Muscle of arm (tissue), 12 donors: Measurements from ENCODE around the gene MYH7B. TPM values are rescaled to one million over a fixed set of nuclear protein-coding genes. Genes with fewer than 3 reads are reported as not detected.

Experiments used
- DNase-seq: peaks from one replicate; pipeline ENCODE4 v3.0.0-alpha.2; 2013
- polyA plus RNA-seq, 12 donors: library from polyadenylated mRNA; unstranded; fragments of 120-200 nt; gene quantifications; one replicate each; pipeline ENCODE4 v1.2.1, GENCODE V29; 2013; ENCODE audit not compliant: insufficient read length in 12 of 12

The MYH7B gene
- polyA plus RNA-seq, 12 donors, result 56.9 to 480 (median 92.0) TPM

DNA sequence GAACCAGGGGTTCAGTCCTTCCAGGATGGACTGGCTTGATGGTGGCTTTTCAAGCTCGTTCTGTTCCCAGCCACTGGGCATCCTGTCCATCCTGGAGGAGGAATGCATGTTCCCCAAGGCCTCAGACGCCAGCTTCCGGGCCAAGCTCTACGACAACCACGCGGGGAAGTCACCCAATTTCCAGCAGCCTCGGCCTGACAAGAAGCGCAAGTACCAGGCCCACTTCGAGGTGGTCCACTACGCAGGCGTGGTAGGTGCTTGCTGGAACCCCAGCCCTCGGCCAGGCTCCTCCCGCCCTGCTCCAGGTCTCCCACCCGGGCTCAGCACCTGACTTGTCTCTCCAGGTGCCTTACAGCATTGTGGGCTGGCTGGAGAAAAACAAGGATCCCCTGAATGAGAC is 34.0 kb downstream of the MYH7B start:
- DNase-seq, result no peak

DNA sequence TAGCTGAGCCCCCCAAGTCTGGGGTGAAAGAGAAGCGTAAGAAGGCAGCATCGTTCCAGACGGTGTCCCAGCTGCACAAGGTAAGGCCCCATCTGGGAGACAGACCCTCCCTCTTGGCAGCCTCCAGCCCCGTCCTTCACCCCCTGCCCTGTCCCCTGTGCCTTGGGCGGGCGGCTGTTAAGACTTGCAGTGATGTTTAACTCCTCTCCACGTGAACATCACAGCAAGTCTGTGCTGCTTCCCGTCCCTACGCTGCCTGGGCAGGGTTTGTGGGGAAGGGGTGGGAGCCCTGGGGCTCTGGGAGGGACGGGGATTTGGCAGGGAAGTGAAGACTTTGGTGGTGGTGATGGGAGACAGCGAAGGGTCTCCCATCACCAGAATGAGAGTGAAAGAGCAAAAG is 34.6 kb downstream of the MYH7B start:
- no peak for DNase-seq

DNA sequence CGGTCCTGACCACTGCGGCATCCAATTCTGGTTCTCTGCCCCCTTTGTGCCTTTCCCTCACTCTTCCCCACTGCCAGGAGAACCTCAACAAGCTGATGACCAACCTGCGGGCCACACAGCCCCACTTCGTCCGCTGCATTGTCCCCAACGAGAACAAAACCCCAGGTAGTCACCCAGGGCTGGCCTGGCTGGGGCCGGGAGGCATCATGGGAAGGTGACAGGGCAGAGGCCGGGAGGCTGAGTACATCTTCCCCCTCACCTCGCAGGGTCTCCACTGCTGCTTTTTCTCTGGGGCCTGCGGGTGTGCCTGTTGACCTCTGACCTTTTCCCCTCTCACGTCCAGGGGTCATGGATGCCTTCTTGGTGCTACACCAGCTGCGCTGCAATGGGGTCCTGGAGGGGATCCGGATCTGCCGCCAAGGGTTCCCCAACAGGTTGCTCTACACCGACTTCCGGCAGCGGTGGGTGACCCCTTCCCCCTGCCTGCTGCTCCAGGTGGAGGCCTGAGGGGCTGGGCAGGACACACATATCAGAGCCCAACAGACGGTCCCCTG is 35.1 kb downstream of the MYH7B start:
- DNase-seq, result no peak

GRCh38 chr20:34992751-34993417 is 37.2 kb downstream of the MYH7B start:
- DNase-seq, result no peak

- DNase-seq, result no peak
These were observed 38.4 kb downstream of the MYH7B start for GRCh38 chr20:34993941-34994508.

DNA sequence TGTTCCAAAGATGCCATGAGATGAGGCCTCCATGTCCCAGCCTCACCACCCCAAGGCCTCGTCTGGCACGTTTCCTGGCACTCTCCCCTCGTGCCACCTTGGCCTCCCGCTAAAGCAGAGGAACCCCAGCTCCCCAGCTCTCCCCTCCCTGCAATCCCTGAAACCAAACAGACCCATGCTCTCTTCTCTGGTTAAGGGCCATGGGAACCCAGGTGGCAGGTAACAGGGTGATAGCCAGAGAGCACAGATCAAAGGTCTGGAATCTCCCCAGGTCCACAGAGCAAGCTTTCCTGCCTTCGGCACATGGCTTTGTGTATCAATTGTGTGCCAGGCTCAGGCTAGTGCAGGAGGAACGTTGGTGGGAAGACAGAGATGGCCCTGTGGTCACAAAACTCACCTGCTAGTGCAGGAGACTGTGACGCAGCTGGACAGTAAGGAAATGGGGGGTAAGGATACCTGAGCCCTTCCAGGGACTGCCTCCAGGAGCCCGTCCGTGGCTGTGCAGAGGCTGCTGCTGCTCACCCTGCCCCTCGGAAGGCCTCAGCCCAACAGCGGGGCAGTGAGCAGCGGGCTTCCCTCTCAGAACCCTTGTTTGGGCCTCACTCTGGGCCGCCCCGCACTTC is 39.0 kb downstream of the MYH7B start:
- no peak for DNase-seq

DNA sequence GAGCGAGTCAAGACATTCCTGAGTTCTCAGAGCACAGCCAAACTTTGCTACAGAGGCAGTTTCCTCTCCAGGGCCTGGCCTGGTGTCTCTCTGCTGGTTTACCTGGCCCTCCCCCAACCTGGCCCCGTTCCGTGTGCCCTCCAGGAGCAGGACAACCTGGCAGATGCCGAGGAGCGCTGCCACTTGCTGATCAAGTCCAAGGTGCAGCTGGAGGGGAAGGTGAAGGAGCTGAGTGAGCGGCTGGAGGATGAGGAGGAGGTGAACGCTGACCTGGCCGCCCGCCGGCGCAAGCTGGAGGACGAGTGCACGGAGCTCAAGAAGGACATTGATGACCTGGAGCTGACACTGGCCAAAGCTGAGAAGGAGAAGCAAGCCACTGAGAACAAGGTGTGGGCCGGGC is 39.5 kb downstream of the MYH7B start:
- no peak for DNase-seq

GRCh38 chr20:34995696-34996095 is 40.0 kb downstream of the MYH7B start:
- DNase-seq, result no peak

- DNase-seq, result no peak
These were observed 40.8 kb downstream of the MYH7B start for GRCh38 chr20:34996243-34997028.

- DNase-seq, result peak; percentile 40
These were observed 41.5 kb downstream of the MYH7B start for GRCh38 chr20:34997131-34997561.

GRCh38 chr20:34997774-34998173 is 42.1 kb downstream of the MYH7B start:
- DNase-seq, result no peak

GRCh38 chr20:34998331-34998950 is 42.8 kb downstream of the MYH7B start:
- no peak for DNase-seq

DNA sequence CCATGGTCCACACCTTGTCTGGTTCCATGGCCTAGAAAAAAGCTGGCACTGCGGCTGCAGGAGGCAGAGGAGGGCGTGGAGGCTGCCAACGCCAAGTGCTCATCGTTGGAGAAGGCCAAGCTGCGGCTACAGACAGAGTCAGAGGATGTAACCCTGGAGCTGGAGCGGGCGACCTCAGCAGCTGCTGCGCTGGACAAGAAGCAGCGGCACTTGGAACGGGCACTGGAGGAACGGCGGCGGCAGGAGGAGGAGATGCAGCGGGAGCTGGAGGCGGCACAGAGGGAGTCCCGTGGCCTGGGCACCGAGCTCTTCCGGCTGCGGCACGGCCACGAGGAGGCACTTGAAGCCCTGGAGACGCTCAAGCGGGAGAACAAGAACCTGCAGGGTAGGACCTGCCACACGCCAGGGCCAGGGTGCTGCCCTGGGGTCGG is 43.4 kb downstream of the MYH7B start:
- no peak for DNase-seq

- no peak for DNase-seq
These were observed 44.1 kb downstream of the MYH7B start for GRCh38 chr20:34999782-35000181.

DNA sequence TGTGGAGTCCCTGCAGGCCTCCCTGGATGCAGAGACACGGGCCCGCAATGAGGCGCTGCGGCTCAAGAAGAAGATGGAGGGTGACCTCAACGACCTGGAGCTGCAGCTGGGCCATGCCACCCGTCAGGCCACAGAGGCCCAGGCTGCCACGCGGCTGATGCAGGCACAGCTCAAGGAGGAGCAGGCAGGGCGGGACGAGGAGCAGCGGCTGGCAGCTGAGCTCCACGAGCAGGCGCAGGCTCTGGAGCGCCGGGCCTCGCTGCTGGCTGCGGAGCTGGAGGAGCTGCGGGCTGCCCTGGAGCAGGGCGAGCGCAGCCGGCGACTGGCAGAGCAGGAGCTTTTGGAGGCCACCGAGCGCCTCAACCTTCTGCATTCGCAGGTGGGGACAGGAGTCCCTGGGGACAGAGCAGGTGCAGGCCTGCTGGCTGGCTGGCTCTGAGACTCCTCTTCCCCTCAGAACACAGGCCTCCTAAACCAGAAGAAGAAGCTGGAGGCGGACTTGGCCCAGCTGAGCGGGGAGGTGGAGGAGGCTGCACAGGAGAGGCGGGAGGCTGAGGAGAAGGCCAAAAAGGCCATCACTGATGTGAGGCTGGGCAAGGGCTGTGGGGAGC is 44.7 kb downstream of the MYH7B start:
- DNase-seq, result no peak

GRCh38 chr20:35000922-35001595 is 45.4 kb downstream of the MYH7B start:
- no peak for DNase-seq

GRCh38 chr20:35001596-35002362 is 46.1 kb downstream of the MYH7B start:
- no peak for DNase-seq

DNA sequence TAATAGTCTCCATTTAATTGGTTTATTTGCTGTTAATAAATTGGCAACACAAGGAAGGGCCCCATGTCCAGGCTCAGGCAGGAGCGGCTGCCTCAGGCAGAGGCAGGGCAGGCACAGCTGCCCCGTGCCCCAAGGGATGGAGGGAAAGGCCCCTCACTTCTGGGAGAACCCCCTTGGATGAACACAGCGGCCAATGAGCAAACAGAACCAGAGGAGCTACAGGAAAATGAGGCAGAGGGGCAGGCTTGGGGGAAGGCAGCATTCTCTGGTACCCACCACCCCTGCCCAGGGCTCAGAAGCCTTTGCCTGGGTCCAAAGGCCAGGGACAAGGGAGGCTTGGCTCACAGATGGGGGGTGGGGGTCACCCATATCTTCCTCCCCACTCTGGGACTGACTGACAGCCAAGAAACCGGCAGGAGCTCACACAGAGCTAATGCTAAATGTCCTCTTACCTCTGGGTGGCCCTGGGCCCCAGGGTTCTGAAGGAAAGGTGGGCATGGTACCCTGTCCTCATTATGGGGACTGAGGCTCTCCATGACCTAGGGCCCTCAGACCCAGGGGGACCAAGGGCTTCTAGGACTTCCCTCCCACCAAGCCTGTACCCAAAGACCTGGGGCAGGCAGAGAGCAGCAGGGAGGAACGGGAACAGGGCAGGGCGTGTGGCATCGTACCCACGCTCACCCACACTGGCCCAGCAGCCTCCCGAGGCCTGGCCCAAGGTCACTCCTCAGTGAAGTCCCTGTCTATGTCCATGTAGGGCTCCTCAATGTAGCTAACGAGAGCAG is 47.0 kb downstream of the MYH7B start:
- no peak for DNase-seq
